Measurements from ENCODE around the gene PREP.
"Not testable (repeated sequence)": the region's sequence is repeated elsewhere in the genome, so short reads cannot be mapped to it uniquely, and the experiment has no call there.

Gene PREP

GRCh38 chr6:105402939-105403935, at the start of gene PREP:
TSS of gene PREP (minus strand) at chr6:105403082. CDS start at chr6:105402891, 191 bp downstream.
- peak; percentile 82 to 85 for DNase-seq

- DNase-seq = no peak
Observed at GRCh38 chr6:105452376-105452775, 49.5 kb upstream of the PREP start.

GRCh38 chr6:105449756-105450390, 47.0 kb upstream of the PREP start:
- DNase-seq = no peak

DNA sequence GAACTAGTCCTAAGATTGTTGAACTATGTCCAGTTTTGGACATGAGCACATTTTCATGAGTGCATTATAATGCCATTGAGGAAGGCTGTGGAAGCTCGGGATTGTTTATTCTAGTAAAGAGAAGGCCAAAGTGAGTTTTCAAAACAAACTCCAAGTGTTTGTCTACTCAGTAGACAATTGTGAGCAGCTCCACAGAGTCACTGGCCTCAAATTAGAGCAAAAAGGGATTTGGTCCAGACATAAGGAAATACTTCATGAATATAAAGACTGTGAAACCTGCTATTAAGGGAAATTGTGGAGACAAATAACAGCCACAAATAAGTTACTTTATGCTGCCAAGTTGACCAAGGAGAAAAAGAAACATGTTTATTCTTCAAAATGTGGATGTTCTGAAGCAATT, 42.6 kb upstream of the PREP start:
- DNase-seq = no peak

DNA sequence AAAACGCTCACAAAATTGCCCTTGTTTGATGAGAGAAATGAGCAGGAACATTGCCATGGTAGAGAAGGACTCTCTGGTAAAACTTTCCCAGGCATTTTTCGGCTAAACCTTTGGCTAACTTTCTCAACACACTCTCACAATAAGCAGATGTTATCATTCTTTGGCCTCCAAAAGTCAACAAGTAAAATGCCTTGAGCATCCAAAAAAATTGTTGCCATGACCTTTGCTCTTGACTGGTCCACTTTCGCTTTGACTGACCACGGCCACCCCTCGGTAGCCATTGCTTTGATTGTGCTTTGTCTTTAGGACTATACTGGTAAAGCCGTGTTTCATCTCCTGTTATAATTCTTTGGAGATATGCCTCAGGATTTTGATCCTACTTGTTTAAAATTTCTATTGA, 41.1 kb upstream of the PREP start:
- no peak for DNase-seq

DNA sequence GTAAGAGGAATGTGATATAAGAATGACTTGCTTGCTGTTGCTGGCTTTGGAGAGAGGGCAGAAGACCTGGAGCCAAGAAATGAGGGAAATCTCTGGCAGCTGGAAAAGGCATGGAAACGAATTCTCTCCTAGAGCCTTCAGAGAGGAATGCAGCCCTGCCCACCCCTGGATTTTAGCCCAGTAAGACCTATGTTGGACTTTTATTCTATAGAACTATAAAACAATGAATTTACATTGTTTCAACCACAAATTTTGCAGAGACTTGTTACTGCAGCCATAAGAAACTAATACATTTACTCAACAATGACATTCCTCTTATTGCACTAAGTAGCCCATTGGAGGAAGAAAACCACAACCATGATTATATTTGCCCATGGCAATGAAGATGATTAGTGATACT, 39.5 kb upstream of the PREP start:
- DNase-seq = no peak

- DNase-seq = no peak
Observed at GRCh38 chr6:105437236-105437635, 34.4 kb upstream of the PREP start.

- no peak for DNase-seq
Observed at GRCh38 chr6:105433723-105434122, 30.8 kb upstream of the PREP start.

DNA sequence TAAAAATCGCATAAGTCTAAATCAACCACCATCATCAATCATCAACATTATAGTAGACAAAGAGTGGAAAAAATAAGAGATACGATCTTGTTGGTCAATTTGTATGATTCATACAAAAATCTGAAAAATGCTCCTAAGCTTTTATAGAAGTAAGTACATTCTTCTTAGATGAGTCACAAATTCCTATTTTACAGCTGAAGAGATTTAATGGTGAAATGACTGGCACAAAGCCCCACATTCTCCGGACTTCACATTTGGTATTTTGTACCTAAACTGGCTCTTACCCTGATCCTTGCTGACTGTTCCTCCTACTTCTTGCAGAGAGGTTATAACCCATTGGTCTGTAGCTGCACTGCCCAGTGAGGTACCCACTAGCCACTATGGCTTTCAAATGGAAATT, 29.9 kb upstream of the PREP start:
- DNase-seq = no peak

DNA sequence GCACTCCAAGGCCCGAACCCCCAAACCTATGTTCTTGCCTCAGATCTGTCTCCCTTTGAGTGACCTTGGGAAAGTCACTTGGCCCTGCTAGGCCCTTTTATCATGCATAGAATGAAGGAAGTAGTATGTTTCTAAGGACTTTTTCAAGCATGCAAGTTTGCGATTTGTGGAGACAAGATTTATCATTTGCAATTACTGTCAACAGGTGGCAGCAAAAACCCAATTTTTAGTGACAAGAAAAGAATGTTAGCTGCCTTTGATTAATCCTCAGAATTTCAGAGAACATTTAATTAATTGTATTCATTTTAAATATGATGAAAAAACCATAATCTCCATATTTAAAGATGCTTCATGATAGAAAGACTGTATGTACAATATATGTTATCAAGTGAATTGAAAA, 28.3 kb upstream of the PREP start:
- DNase-seq = no peak

GRCh38 chr6:105430685-105431084, 27.8 kb upstream of the PREP start:
- no peak for DNase-seq

GRCh38 chr6:105429676-105430075, 26.8 kb upstream of the PREP start:
- DNase-seq = no peak

GRCh38 chr6:105428342-105428957, 25.6 kb upstream of the PREP start:
- no peak for DNase-seq

- peak; percentile 44 to 46 for DNase-seq
Observed at GRCh38 chr6:105424175-105424783, 21.4 kb upstream of the PREP start.

GRCh38 chr6:105416971-105417370, 14.1 kb upstream of the PREP start:
- DNase-seq = not testable (repeated sequence)

DNA sequence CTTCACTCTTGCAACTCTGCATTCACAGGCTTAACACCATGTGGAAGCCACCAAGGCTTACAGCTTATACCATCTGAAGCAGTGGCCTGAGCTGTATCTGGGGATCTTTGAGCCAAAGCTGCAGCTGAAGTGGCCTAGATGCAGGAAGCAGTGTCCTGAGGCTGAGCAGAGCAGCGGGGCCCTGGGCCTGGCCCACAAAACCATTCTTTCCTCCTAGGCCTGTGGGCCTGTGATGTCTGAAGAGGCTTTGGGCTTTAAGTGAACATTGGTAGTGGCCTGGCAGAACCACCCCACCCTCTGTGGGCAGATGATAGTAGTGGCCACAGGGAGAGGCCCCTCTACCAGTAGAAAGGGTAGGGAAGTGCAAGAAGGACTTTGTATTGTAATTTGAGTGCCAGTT, 6.9 kb upstream of the PREP start:
- DNase-seq = no peak

DNA sequence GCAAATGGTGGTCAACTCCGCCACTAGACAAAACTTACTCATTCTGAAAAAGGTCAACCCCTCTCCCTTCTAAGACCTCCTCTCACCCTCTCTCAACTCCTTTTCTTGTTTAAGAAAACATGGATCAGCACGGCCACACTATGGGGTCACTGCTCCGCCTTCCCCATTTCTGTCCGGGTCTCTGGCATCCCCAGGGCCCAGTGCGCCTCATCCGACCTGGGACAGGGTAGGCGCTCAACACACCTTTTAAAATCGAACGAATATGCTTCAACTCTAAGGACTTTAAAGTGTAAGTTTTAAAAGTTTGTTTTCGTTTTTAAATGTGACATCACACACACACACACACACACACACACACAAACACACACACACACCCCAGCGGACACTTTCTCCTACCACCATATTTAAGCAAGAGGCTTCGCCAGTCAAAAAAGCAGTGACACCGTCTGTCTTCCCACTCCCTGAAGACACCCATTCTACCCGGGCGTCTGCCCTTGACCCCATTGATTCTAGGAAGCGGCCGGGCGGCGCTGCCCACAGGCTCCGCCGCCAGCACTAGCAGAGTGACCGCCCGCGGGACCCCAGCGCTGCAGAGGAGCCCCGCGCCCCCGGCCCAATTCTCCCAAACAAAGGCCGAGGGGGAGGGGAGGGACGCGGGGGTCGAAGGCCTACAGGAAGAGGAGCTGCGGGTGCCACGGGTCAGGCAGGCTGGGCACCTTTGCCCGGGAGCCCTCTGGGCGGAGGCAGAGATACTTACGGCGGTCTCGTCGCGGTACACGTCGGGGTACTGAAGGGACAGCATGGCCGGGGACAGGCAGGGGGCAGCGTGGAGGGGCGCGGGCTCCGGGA, 568 bp downstream of the PREP start:
- peak in 1 of 2 experiments; percentile 14 for DNase-seq

DNA sequence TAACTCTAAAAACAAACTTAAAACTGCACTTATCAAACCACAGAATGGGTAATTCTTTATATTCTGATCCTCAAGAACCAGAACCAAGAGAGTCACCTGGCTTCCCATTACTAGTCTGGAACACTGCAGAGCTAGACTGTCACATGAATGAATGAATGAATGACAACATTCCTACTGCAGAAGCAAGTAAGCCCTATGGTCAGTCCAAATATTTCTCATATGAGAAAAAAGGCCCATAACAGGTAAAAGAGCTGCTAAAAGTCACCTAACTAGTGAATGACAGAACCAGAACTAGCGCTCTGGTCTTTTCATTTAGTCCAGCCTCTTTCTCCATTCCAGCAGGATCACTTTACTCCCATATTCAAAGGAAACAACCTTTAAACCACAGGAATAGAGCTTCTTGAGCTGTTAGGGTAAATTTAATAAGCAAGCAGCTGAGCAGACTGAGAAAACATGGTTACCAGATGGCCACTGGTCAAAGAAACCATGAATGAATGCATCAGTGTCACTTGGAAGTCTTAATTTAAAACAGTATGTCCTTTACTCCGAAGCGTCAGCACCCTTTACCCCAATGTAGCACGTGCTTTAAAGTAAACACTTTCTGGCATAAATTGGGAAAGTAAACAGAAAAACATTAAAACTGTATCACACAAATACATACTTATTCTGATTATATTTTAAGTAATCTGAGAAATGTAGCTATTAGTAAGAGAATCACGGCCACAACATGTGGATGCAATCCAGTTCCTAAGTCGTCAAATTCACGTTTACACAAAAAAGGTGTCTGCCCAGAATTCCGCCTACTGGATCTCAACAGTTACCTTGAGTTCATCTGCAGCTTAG, 1.4 kb downstream of the PREP start:
- no peak for DNase-seq

DNA sequence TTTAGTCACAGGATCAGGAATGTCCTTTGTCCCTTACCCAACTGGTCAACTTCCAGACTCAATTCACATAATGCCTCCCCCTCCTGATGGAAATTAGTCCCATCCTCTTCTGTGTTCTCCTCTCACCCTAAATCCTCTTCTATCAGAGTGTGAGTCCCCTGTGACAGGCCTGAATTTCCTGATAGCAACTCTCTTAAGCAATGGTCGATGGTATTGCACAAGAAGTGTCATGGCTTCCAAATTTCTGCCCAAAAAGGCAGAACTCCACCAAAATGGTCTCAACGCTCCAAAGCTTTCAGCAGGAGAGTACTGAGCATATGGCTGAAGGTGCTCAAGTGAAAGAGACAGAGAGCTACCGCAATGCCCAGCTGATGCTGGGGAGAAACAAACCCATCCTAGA, 2.4 kb downstream of the PREP start:
- DNase-seq = no peak

- DNase-seq = no peak
Observed at GRCh38 chr6:105398859-105399258, 4.0 kb downstream of the PREP start.

DNA sequence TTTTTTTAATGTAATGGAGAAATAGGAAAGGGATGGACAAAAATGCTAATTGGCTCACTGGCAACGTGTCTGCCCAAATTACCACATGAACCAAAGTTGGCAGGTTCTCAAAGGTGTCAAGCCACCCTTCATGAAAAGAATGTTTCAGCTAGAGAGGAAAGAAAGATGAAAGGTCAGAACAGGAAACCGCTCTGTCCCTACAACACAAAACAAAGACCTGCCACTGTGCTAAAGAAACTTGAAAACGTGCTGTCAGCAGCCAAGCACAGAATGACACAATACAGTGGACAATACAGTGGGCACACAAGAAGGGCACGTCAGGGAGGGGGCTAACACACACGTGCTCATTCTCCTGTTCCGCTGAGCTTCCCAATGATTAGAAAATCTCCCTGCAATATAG, 4.9 kb downstream of the PREP start:
- no peak for DNase-seq

Data from stimulated activated CD4-positive, alpha-beta T cell treated with anti-CD3 and anti-CD28 coated beads, Interleukin-4, amount 100 ng/mL, for 4 hours (primary cell).